D721Med (cell line): ENCODE measurements around the gene CRK.
A peak's percentile ranks its signal among the peaks of the same experiment; 100 is the strongest.
"Not testable (repeated sequence)": the region's sequence is repeated elsewhere in the genome, so short reads cannot be mapped to it uniquely, and the experiment has no call there.

Experiments
- DNase-seq: peaks from one replicate; pipeline ENCODE4 v3.0.0; 2011; ENCODE audit warnings: low spot score; ENCODE audit not compliant: insufficient read length
- FAIRE-seq: peaks from 2 replicates; lab custom pipeline; 2011; peaks lifted over from hg19 to GRCh38; lab: Jason Lieb, UNC
- CTCF ChIP-seq: IDR thresholded peaks from 2 replicates; pipeline ENCODE4 v1.5.1; 2012; ENCODE audit warnings: mild to moderate bottlenecking, control low read depth; ENCODE audit not compliant: insufficient read depth; ENCODE audit errors: missing control alignments

Gene CRK

GRCh38 chr17:1420981-1421380, 35.1 kb downstream of the CRK start:
- DNase-seq (no peak), FAIRE-seq (no peak)
- no peak for TF ChIP-seq CTCF

GRCh38 chr17:1420163-1420562, 35.9 kb downstream of the CRK start:
- peak; percentile 75 for DNase-seq
- TF ChIP-seq CTCF = no peak
- no peak for FAIRE-seq

- not testable (repeated sequence) for FAIRE-seq
Measured at GRCh38 chr17:1418476-1418875, 37.6 kb downstream of the CRK start.

GRCh38 chr17:1416414-1416813, 39.6 kb downstream of the CRK start:
- FAIRE-seq = no peak
- DNase-seq = no peak
- TF ChIP-seq CTCF = no peak

More at GRCh38 chr17:1418476-1418875, 37.6 kb downstream of the CRK start:
- DNase-seq = not testable (repeated sequence)

- no peak for DNase-seq
- no peak for FAIRE-seq
- TF ChIP-seq CTCF = no peak
Measured at GRCh38 chr17:1414634-1415033, 41.4 kb downstream of the CRK start.

- FAIRE-seq (no peak), DNase-seq (no peak)
- TF ChIP-seq CTCF = no peak
Measured at GRCh38 chr17:1414001-1414574, 41.9 kb downstream of the CRK start.

GRCh38 chr17:1413281-1413791, 42.7 kb downstream of the CRK start:
- no peak for DNase-seq
- no peak for FAIRE-seq
- no peak for TF ChIP-seq CTCF
